Measurements from ENCODE around the gene ROBO4.

Gene ROBO4

GRCh38 chr11:124889191-124890091 is 8.2 kb downstream of the ROBO4 start:
- DNase-seq, result no peak

GRCh38 chr11:124887667-124888013 is 10.0 kb downstream of the ROBO4 start:
- no peak for DNase-seq

DNA sequence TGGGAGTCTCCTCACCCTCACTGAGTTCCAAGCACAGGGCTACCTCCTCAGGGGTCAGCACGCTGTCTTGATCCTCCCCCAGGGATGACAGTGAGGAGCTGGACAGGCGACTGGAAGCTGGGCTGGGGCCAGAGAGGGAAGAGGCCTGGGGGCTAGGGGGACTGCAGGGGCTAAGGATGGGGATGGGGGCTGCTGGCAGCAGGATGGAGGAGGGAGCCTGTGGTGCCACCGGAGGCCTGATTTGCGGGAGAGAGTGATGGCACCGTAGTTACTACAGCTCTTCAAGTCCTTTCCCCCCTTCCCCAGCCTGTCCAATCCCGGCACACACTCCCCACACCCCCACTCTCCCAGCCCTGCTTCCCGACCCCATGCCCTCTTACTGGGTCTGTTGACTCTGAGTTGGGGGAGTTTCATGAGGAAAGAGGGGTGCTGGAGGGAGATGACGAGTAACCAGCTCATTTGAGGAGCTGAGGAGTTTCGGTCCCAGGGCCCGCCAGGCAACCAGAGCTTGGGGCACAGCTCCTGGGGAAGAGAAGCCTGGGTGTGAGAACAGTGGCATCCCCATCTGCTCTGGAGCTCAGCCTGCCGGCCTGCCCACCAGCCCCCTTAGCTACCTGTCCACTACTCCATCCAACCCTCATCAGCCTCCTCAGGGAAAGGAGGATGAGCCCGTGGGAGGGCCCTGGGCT is 10.5 kb downstream of the ROBO4 start:
- DNase-seq, result no peak

DNA sequence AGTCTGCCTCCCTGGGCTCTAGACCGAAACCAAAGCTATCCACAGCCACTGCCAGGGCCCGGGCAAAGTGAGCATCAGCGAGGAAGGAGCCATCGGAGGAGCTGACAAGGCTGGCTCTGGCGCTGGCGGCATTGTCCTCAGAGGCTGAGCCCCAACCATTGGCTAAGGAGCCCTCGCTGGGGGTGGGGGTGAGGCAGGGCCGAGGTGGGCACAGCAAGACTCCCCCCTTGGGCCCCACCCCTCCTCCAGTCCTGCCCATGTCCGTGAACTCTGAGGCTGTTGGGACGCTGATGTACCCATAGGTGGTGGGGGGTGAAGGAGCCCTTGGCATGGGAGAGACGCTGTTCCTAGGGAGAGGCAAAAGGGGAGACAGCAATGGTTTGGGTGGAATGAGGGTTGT is 11.2 kb downstream of the ROBO4 start:
- no peak for DNase-seq

- DNase-seq, result no peak
These were observed 12.7 kb downstream of the ROBO4 start for GRCh38 chr11:124884869-124885479.

- DNase-seq, result no peak
These were observed 13.3 kb downstream of the ROBO4 start for GRCh38 chr11:124884340-124884739.

DNA sequence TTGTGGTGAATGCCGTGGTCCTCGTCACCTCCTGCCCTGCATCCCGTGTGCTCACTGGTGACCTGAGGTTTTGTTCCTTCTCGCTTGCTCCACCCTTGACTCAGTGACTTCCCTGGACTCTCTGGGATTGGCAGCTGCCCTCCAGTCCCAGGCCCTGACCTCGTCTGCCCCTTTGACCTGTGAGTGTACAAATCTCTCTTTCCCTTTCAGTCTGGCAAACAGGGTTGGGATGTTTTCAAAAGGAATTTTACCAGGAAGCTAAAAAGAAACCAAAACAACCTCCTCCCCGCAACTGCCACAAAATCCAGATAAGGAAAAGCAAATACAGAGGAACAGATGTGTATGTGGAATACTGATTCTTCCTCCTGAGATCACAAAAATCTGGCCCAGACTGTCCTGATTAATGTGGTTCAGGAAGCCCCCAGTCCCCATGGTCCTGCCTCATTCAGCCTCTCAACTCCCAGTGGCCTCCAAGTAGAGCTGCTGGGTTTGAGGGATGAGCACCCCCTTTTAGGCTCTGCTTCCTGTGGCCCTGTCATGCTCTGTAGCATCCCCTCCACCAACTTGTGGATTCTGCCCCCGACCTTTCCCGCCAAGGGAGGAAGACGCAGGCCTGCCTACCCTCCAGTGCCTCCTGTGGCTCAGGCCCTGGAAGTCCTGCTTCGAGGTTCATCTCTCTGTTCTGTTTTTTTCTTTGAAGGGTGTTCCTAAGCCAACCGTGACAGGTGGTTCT is 15.2 kb downstream of the ROBO4 start:
- no peak for DNase-seq

GRCh38 chr11:124880958-124881357 is 16.7 kb downstream of the ROBO4 start:
- DNase-seq, result no peak

- DNase-seq, result no peak
These were observed 17.4 kb downstream of the ROBO4 start for GRCh38 chr11:124880290-124880611.

GRCh38 chr11:124879493-124880289 is 18.0 kb downstream of the ROBO4 start:
- no peak for DNase-seq

- no peak for DNase-seq
These were observed 18.7 kb downstream of the ROBO4 start for GRCh38 chr11:124878759-124879492.

DNA sequence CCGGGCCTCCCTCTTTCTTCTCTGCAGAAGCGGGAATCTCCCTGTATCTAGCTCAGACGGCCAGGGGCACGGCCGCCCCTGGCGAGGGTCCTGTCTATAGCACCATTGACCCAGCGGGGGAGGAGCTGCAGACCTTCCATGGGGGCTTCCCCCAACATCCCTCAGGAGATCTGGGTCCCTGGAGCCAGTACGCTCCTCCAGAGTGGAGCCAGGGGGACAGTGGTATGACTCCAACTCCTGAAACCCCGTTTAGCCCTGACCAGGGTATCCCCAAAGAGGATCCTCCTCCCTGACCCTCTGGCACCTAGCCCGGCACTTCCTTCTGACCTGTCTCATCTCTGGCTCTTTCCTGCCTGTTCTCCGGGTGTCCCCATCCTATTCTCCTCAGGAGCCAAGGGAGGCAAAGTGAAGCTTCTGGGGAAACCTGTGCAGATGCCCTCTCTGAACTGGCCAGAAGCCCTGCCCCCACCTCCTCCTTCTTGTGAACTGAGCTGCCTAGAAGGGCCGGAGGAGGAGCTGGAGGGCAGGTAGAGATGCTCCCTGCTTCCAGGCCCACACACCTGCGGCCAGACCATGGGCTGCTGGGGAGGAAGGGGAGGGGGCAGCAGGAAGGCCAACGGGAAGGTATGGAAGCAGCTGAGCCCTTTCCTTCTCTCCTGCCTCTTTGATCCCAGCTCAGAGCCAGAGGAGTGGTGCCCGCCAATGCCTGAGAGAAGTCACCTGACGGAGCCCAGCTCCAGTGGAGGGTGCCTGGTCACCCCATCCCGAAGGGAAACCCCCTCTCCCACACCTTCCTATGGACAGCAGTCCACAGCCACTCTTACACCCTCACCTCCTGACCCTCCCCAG is 19.5 kb downstream of the ROBO4 start:
- no peak for DNase-seq

DNA sequence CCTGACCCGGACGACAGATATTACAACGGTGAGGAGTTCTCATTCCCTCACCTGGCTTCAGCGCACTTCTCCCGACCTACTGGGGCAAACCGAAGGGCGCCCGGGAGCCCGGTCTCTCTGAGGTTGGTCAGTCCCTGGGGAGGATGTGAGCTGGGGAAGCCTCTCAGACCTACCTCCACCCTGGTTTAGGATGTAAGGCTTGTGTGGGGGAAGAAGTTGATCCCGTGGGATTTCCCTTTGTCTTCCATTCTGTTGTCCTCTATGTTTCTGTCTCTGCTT is 20.1 kb downstream of the ROBO4 start:
- DNase-seq, result no peak

DNA sequence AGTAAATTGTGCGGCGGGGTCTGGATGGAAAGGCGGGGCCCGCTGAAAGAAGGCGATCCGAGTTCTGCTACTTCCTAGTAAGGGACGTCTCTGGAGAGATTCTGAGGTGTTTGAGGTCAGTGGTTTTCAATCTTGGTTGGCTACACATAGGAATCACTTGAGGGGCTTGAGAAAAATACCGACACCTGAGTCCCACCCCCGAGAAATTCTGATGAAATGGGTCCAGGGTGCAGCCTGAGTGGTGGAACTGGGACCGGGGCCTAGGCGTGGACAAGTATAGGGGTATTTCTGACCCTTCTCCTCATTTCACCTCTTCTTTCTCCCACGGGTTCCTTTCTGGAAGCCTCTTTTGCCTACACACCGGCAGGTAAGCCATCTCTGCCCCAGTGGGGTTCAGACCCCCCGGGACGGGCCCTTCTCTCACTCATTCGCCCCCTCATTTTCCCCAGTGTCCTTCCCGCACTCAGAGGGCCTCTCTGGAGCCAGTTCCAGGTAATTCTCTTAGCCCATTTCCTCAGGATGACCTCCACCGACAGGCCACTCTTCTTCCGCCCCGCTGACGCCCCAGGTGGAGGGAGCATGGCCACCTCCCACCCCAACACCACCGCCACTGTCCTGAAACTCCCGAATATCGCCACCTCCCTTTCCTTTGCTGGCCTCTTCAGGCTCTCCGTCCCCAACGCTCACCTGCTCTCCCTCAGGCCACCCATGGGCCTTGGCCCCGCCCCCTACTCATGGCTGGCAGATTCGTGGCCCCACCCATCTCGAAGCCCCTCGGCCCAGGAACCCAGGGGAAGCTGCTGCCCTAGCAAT is 20.6 kb downstream of the ROBO4 start:
- DNase-seq, result no peak

DNA sequence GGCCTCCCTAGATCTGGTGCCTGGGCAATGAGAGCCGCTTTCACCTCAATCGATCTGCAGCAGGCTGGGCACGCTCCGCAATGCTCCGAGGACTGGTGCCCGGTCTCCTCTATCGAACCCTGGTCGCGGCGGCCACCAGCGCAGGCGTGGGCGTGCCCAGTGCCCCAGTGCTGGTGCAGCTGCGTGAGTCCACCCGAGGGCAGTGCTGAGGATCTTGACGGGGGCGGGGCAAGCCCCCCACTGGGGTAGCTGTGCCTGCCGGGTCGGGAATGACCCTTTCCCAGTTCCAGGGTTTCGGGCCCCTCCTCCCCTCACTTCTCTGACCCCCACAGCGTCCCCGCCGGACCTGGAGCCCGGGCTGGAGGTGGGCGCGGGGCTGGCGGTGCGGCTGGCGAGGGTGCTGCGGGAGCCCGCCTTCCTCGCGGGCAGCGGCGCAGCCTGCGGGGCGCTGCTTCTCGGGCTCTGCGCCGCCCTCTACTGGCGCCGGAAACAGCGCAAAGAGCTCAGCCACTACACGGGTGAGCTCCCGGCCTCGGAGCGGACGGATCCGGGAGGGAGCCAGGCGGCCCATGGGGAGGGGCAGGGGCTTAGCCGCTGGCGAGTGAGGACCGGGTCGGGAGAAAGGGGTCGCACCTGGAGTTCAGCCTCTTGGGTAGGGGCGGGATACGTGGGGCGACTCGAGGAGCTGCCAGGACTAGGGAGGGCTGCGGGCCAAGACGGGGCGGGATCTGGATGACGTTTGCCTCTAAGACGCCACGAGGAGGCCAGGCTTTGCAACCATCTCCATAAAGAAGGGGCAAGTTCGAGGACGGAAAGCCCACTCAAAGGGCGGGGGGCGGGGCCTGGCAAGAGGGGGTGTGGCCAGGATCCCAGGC is 21.5 kb downstream of the ROBO4 start:
- peak; percentile 77 for DNase-seq

- no peak for DNase-seq
These were observed 22.3 kb downstream of the ROBO4 start for GRCh38 chr11:124875401-124875800.

GRCh38 chr11:124874571-124875255 is 23.0 kb downstream of the ROBO4 start:
- DNase-seq, result no peak

DNA sequence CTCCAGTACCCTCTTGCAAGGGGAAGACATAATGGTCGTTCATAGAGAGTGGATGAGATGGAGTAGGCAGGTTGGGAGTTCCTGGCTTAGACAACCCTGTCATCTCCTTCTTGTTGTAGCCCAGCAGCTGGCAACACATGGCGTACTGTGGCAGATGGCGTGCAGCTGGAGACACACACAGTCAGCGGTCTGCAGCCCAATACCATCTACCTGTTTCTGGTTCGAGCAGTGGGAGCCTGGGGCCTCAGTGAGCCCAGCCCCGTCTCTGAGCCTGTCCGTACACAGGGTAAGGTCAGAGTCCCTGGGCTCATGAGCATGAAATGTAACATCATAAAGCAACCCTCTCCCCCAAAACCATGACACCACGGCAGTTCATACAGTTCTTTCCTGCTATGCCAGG is 23.7 kb downstream of the ROBO4 start:
- no peak for DNase-seq

DNA sequence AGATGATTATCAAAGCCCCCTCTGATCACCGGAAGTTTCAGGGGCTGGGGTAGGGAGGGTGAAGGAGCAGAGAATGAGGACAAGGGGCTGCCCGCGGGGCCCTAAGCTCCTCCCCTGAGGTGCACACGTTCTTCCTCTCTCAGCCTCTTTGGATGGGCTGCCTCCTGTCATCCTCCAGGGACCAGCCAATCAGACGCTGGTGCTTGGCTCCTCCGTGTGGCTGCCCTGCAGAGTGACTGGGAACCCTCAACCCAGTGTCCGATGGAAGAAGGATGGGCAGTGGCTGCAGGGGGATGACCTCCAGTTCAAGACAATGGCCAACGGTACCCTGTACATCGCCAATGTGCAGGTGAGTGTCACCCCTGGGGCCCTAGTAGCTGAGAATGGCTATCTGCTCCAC is 24.9 kb downstream of the ROBO4 start:
- no peak for DNase-seq
